ENCODE data around the gene QRICH1. TPM values are rescaled to one million over a fixed set of nuclear protein-coding genes. Genes with fewer than 3 reads are reported as not detected.

Gene QRICH1
- total RNA-seq, 8 experiments from 2014 or later = 41.4 to 95.3 (median 71.4) TPM

DNA sequence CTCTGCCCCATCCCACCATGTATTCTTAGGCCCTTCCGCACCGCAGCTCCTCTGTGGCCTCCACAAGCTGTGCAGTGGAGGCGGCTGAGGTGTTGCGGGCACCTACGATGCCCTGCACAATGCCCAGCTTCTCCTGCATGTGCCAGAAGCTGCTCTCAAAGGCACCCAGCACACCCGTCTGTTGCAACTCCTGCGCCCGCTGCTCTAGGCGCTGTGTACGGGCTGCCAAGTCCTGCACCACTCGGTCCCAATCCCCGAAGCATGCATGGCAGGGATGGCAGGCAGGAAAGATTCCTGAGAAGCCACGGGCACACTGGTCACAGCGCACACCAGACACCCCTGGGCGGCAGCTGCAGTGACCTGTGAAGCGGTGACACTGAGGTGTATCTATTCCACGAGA is 29.8 kb upstream of the QRICH1 start:
- Histone ChIP-seq H3K27ac (no peak overlapping the region), H3K4me3 (no peak overlapping the region), H3K4me1 (replicated peaks in 1 of 2) (peaks cover 9 to 12% of the 10 kb centered on the region in 2 donors)
- WGBS, 10 experiments = 88 to 100% methylated on average over 4 to 9 of the region's 17 CpGs; no CpG with 5 or more reads in 8 of the 10 experiments
- in situ Hi-C loops (cut with MboI; ENCODE audit: low pct_unique_long_range_greater_than_20kb in 2 of 9, low sequenced_read_pairs in 9 of 9, unreplicated experiment in 9 of 9) = no loop called here
- ATAC-seq (replicated peaks in 6 of 8) = no peak

GRCh38 chr3:49122886-49123545 is 29.1 kb upstream of the QRICH1 start:
- Histone ChIP-seq H3K4me3 (no peak overlapping the region), H3K27ac (no peak overlapping the region), H3K4me1 (replicated peaks in 1 of 2) (peaks cover 9 to 12% of the 10 kb centered on the region in 2 donors)
- in situ Hi-C loops (cut with MboI; ENCODE audit: low pct_unique_long_range_greater_than_20kb in 2 of 9, low sequenced_read_pairs in 9 of 9, unreplicated experiment in 9 of 9) = no loop called here
- ATAC-seq (replicated peaks in 6 of 8) = no peak
- WGBS, 10 experiments = 60 to 100% (median 90%) methylated on average over 1 to 4 of the region's 17 CpGs; no CpG with 5 or more reads in 4 of the 10 experiments

GRCh38 chr3:49122451-49122850 is 28.6 kb upstream of the QRICH1 start:
- ATAC-seq (replicated peaks in 6 of 8) = no peak
- in situ Hi-C loops (cut with MboI; ENCODE audit: low pct_unique_long_range_greater_than_20kb in 2 of 9, low sequenced_read_pairs in 9 of 9, unreplicated experiment in 9 of 9) = no loop called here
- Histone ChIP-seq H3K4me3 (no peak overlapping the region), H3K4me1 (replicated peaks in 1 of 2) (peaks cover 9 to 12% of the 10 kb centered on the region in 2 donors), H3K27ac (no peak overlapping the region)
- WGBS, 10 experiments = 74 to 100% (median 80%) methylated on average over 1 to 6 of the region's 7 CpGs; no CpG with 5 or more reads in 7 of the 10 experiments

GRCh38 chr3:49122022-49122421 is 28.2 kb upstream of the QRICH1 start:
- Histone ChIP-seq H3K4me1 (replicated peaks in 1 of 2) (peaks cover 9 to 12% of the 10 kb centered on the region in 2 donors), H3K4me3 (no peak overlapping the region), H3K27ac (no peak overlapping the region)
- in situ Hi-C loops (cut with MboI; ENCODE audit: low pct_unique_long_range_greater_than_20kb in 2 of 9, low sequenced_read_pairs in 9 of 9, unreplicated experiment in 9 of 9) = no loop called here
- WGBS, 10 experiments = 96 to 100% methylated on average over 2 to 5 of the region's 12 CpGs; no CpG with 5 or more reads in 8 of the 10 experiments
- no peak for ATAC-seq (replicated peaks in 6 of 8)

GRCh38 chr3:49121132-49121736 is 27.4 kb upstream of the QRICH1 start:
- H3K27ac ChIP-seq = peak overlapping the region; percentile 93
- no peak for ATAC-seq (replicated peaks in 6 of 8)
- peaks cover 9 to 12% of the 10 kb centered on the region in 2 donors for H3K4me1 ChIP-seq (replicated peaks in 1 of 2)
- H3K4me3 ChIP-seq = peak overlapping the region; percentile 69 to 97 (median 86)
- in situ Hi-C loops (cut with MboI; ENCODE audit: low pct_unique_long_range_greater_than_20kb in 2 of 9, low sequenced_read_pairs in 9 of 9, unreplicated experiment in 9 of 9) = no loop called here
- 68 to 100% (median 85%) methylated on average over 1 to 11 of the region's 17 CpGs; no CpG with 5 or more reads in 5 of the 10 experiments for WGBS, 10 experiments

DNA sequence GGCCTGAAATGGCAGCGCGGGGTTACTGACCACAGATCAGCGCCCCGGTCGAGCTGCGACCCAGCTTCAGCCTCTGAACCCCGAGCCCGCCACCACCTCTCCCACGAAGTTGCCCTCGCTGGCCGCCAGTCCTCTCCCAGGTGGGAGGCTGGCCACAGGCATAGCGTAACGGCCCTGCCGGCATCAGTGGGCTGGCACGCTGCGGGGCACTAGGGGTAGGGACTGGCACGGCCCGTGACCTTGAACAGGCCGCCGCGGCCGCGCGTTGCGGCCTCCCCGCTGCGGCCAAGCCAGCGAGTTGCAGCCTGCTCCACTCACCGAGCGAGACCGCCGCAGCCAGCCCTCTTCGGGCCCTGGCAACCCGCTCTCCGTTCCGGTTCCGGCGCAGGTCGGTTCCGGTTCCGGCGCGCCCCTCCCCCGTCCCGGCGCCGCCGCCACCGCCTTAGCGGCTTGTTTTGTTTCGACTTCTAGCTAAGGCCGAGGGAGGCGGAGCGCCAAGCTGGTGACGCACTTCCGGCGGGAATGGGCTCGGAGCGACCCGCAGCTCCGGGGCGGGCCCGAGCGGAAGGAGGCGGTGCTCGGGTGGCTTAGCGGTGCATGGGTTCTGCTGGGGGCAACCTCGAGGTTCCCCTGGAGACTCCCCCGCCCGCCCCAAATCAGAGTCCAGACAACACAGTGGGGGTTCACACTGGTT is 26.7 kb upstream of the QRICH1 start, which contains the start of gene USP19:
Gene USP19 (minus strand): TSS at position 386 of the 694 bp plus-strand sequence. CDS start 1,678 bp downstream, outside the sequence.
- Histone ChIP-seq H3K27ac (peak within 1 kb of the TSS; percentile 93), H3K4me3 (peak within 1 kb of the TSS; percentile 69 to 97 (median 86)), H3K4me1 (replicated peaks in 1 of 2) (peaks cover 9 to 12% of the 10 kb centered on the region in 2 donors)
- in situ Hi-C loops (cut with MboI; ENCODE audit: low pct_unique_long_range_greater_than_20kb in 2 of 9, low sequenced_read_pairs in 9 of 9, unreplicated experiment in 9 of 9) = no loop called here
- ATAC-seq (replicated peaks in 6 of 8) = peak; percentile 93 to 98 (median 96)
- 0 to 2% (median 0%) methylated on average over 1 to 15 of the region's 70 CpGs; no CpG with 5 or more reads in 5 of the 10 experiments for WGBS, 10 experiments

GRCh38 chr3:49120096-49120437 is 26.2 kb upstream of the QRICH1 start:
- ATAC-seq (replicated peaks in 6 of 8) = peak in 2 of 8 experiments; percentile 2 to 4

DNA sequence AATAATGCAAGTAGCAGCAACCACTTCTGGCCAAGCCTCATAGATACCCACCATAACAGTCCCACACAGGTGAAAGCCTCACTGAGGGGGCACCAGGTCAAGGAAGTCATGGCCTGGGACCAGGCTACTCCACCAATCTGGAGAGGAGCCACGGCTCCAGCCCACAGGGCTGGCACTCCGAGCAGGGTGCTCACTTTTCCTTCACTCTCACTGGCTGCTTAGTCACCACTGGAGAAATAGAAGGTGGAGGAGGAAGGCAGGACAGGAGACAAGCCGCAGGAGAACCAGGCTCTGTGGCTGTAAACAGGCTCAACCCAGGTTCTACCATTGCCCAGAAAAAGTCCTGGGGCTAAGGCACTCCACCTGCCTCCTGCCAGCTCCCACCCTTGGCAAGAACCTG is 25.6 kb upstream of the QRICH1 start:
- 0 to 93% (median 70%) methylated on average over 1 to 3 of the region's 3 CpGs; no CpG with 5 or more reads in 4 of the 10 experiments for WGBS, 10 experiments
- ATAC-seq (replicated peaks in 6 of 8) = peak in 2 of 8 experiments; percentile 3 to 6
- in situ Hi-C loops (cut with MboI; ENCODE audit: low pct_unique_long_range_greater_than_20kb in 2 of 9, low sequenced_read_pairs in 9 of 9, unreplicated experiment in 9 of 9) = no loop called here
- H3K4me3 ChIP-seq = peak overlapping the region; percentile 69 to 97 (median 86)
- H3K27ac ChIP-seq = peak overlapping the region in 1 of 2 donors; percentile 93
- H3K4me1 ChIP-seq (replicated peaks in 1 of 2) = peaks cover 9 to 12% of the 10 kb centered on the region in 2 donors

More at GRCh38 chr3:49120096-49120437, 26.2 kb upstream of the QRICH1 start:
- peaks cover 9 to 12% of the 10 kb centered on the region in 2 donors for H3K4me1 ChIP-seq (replicated peaks in 1 of 2)
- in situ Hi-C loops (cut with MboI; ENCODE audit: low pct_unique_long_range_greater_than_20kb in 2 of 9, low sequenced_read_pairs in 9 of 9, unreplicated experiment in 9 of 9) = no loop called here
- H3K27ac ChIP-seq = peak overlapping the region; percentile 93
- WGBS, 10 experiments = 0 to 4% methylated on average over 2 to 5 of the region's 9 CpGs; no CpG with 5 or more reads in 8 of the 10 experiments
- peak overlapping the region; percentile 69 to 97 (median 86) for H3K4me3 ChIP-seq

- in situ Hi-C loops (cut with MboI; ENCODE audit: low pct_unique_long_range_greater_than_20kb in 2 of 9, low sequenced_read_pairs in 9 of 9, unreplicated experiment in 9 of 9) = no loop called here
- WGBS, 10 experiments = 51 to 100% (median 90%) methylated on average over 1 to 10 of the region's 10 CpGs; no CpG with 5 or more reads in 4 of the 10 experiments
- no peak for ATAC-seq (replicated peaks in 6 of 8)
- H3K4me3 ChIP-seq = peak overlapping the region in 1 of 5 donors; percentile 87
- H3K4me1 ChIP-seq (replicated peaks in 1 of 2) = peaks cover 9 to 12% of the 10 kb centered on the region in 2 donors
- H3K27ac ChIP-seq = no peak overlapping the region
These were observed 25.2 kb upstream of the QRICH1 start for GRCh38 chr3:49119036-49119435.

GRCh38 chr3:49112262-49112661 is 18.4 kb upstream of the QRICH1 start:
- H3K4me1 ChIP-seq (replicated peaks in 1 of 2) = no peaks in the 10 kb centered on the region
- in situ Hi-C loops (cut with MboI; ENCODE audit: low pct_unique_long_range_greater_than_20kb in 2 of 9, low sequenced_read_pairs in 9 of 9, unreplicated experiment in 9 of 9) = no loop called here
- H3K27ac ChIP-seq = no peak overlapping the region
- no peak overlapping the region for H3K4me3 ChIP-seq
- 86 to 100% (median 100%) methylated on average over 2 to 5 of the region's 14 CpGs; no CpG with 5 or more reads in 5 of the 10 experiments for WGBS, 10 experiments
- no peak for ATAC-seq (replicated peaks in 6 of 8)

GRCh38 chr3:49111347-49111746 is 17.5 kb upstream of the QRICH1 start:
- Histone ChIP-seq H3K4me1 (replicated peaks in 1 of 2) (no peaks in the 10 kb centered on the region), H3K4me3 (no peak overlapping the region), H3K27ac (no peak overlapping the region)
- WGBS, 10 experiments = no CpG with 5 or more reads among the region's 6 CpGs
- ATAC-seq (replicated peaks in 6 of 8) = no peak
- in situ Hi-C loops (cut with MboI; ENCODE audit: low pct_unique_long_range_greater_than_20kb in 2 of 9, low sequenced_read_pairs in 9 of 9, unreplicated experiment in 9 of 9) = no loop called here

- H3K27ac ChIP-seq = no peak overlapping the region
- in situ Hi-C loops (cut with MboI; ENCODE audit: low pct_unique_long_range_greater_than_20kb in 2 of 9, low sequenced_read_pairs in 9 of 9, unreplicated experiment in 9 of 9) = no loop called here
- no peak overlapping the region for H3K4me3 ChIP-seq
- ATAC-seq (replicated peaks in 6 of 8) = no peak
- WGBS, 10 experiments = 75 to 91% (median 81%) methylated on average over 2 to 7 of the region's 13 CpGs; no CpG with 5 or more reads in 6 of the 10 experiments
- H3K4me1 ChIP-seq (replicated peaks in 1 of 2) = peaks cover under 1 to 3% of the 10 kb centered on the region in 2 donors
These were observed 16.9 kb upstream of the QRICH1 start for GRCh38 chr3:49110780-49111179.

DNA sequence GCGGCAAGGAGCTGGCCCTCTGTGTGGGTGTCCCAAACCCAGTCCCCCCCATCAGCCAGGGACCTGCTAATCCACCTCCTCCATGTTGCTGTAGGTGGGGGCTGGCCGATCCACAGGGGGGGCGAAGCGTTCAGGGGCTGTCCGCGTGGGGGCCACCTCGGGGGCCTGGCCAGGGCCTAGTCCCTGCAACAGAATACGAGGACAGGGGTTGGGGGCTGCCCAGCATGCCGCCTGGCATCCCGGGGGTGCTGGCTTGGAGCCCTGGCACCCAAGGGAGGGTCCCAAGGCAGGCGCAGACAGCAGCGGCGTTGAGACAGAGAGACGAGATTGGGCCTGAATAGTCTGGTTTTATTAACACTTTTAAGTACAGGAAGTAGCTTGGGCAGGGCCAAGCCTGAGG is 14.5 kb upstream of the QRICH1 start:
- Histone ChIP-seq H3K4me1 (replicated peaks in 1 of 2) (peaks cover 14 to 16% of the 10 kb centered on the region in 2 donors), H3K4me3 (no peak overlapping the region), H3K27ac (no peak overlapping the region)
- in situ Hi-C loops (cut with MboI; ENCODE audit: low pct_unique_long_range_greater_than_20kb in 2 of 9, low sequenced_read_pairs in 9 of 9, unreplicated experiment in 9 of 9) = no loop called here
- no peak for ATAC-seq (replicated peaks in 6 of 8)
- 83% methylated on average over 7 of the region's 14 CpGs; no CpG with 5 or more reads in 9 of the 10 experiments for WGBS, 10 experiments

All from motor neuron (in vitro differentiated cells).